ENCODE data around the gene SMARCD3. TPM values are rescaled to one million over a fixed set of nuclear protein-coding genes. Genes with fewer than 3 reads are reported as not detected.

SMARCD3 gene
- total and polyA plus RNA-seq, 2 experiments from 2014 or later: 3.3 to 4.0 TPM

- TF ChIP-seq ZNF462 (CRISPR knock-in tag; IDR thresholded peaks at IDR 0.05): no peak
- no peak for TF ChIP-seq POLR2AphosphoS5 (IDR thresholded peaks at IDR 0.05; ENCODE audit: low read depth)
Measured at GRCh38 chr7:151281686-151282085, 33.2 kb upstream of the SMARCD3 start (continued).

- Histone ChIP-seq H3K4me1 (ENCODE audit: insufficient read depth) (peaks cover 6% of the 10 kb centered on the region; the same call in 1 of the 2 replicates), H3K9me2 (ENCODE audit: insufficient read depth) (no peaks in the 10 kb centered on the region), H2AFZ (no peak overlapping the region), H4K20me1 (replicated peaks; ENCODE audit: insufficient read depth) (no peaks in the 10 kb centered on the region), H3K36me3 (ENCODE audit: insufficient read depth) (no peaks in the 10 kb centered on the region), H3K27ac (ENCODE audit: low read depth) (no peak overlapping the region), H3F3A (replicated peaks; ENCODE audit: low read depth) (no peaks in the 10 kb centered on the region), H3K4me3 (no peak overlapping the region), H3K4me2 (no peak overlapping the region), H3K27me3 (ENCODE audit: insufficient read depth) (peaks cover 21% of the 10 kb centered on the region), H3K79me2 (replicated peaks; ENCODE audit: insufficient read depth) (no peaks in the 10 kb centered on the region)
- no peak overlapping the region for H3K27ac Mint-ChIP-seq
- ATAC-seq (no peak), DNase-seq (ENCODE audit: low spot score) (no peak)
- peaks cover 26% of the 10 kb centered on the region for H3K27me3 Mint-ChIP-seq (ENCODE audit: insufficient read depth, low read depth, poor library complexity)
- no peaks in the 10 kb centered on the region for H3K9me3 Mint-ChIP-seq
- H3K4me1 Mint-ChIP-seq: peaks cover 21% of the 10 kb centered on the region
- TF ChIP-seq ETS1 (IDR thresholded peaks at IDR 0.05) (no peak), CTCF (conservative IDR thresholded peaks at IDR 0.05; ENCODE audit: low read depth in 2 of 2) (no peak), REST (IDR thresholded peaks at IDR 0.05; ENCODE audit: unreplicated experiment) (no peak), CREB1 (CRISPR knock-in tag; IDR thresholded peaks at IDR 0.05; ENCODE audit: low read depth) (no peak), ZNF331 (CRISPR knock-in tag; IDR thresholded peaks at IDR 0.05; ENCODE audit: low read depth) (no peak), STAT1 (IDR thresholded peaks at IDR 0.05; ENCODE audit: unreplicated experiment) (no peak), JUNB (IDR thresholded peaks at IDR 0.05; ENCODE audit: unreplicated experiment) (no peak), ZNF114 (CRISPR knock-in tag; IDR thresholded peaks at IDR 0.05) (no peak), EZH2 (IDR thresholded peaks at IDR 0.05; ENCODE audit: low read depth, unreplicated experiment) (no peak)
- no peak overlapping the region for H3K4me3 Mint-ChIP-seq
- no peaks in the 10 kb centered on the region for H3K36me3 Mint-ChIP-seq (ENCODE audit: low read depth)
Measured at GRCh38 chr7:151280388-151281019, 32.0 kb upstream of the SMARCD3 start.

Measured in GM23338 (cell line).